ENCODE data around the gene FBRSL1.

FBRSL1 gene

DNA sequence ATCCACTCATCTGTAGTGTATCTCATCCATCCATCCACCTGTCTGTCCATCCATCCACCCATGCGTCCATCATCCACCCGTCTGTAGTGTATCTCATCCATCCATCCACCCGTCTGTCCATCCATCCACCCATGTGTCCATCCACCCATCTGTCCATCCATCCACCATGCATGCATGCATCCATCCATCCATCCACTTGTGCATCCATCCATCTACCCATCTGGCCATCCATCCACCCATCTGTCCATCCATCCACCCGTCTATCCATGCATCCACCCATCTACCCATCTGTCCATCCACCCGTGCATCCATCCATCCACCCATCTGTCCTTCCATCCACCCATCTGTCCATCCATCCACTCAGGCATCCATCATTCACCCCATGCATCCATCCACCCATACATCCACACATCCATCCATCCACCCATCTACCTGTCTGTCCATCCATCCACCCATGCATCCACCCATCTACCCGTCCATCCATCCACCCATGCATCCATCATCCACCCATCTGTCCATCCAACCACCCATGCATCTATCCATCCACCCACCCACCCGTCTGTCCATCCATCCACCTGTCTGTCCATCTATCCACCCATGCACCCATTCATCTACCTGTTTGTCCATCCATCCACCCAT lies 28.5 kb downstream of the FBRSL1 start:
- H3K4me3 ChIP-seq (ENCODE audit: low read length): no peak overlapping the region
- no peak for DNase-seq
- H3K9me3 ChIP-seq (replicated peaks; ENCODE audit: insufficient read depth, low read length): no peaks in the 10 kb centered on the region
- no peaks in the 10 kb centered on the region for H3K4me1 ChIP-seq (ENCODE audit: low read length)
- no peak for TF ChIP-seq CTCF (IDR thresholded peaks at IDR 0.05; ENCODE audit: low read length)
- TF ChIP-seq EZH2 (optimal IDR thresholded peaks at IDR 0.05; ENCODE audit: low read depth, low read length): no peak
- TF ChIP-seq EZH2phosphoT487 (IDR thresholded peaks at IDR 0.05; ENCODE audit: low read length): no peak
- H3K27me3 ChIP-seq (replicated peaks; ENCODE audit: insufficient read depth, low read length): no peaks in the 10 kb centered on the region
- no peak overlapping the region for H2AFZ ChIP-seq (ENCODE audit: low read length)
- H3K79me2 ChIP-seq (ENCODE audit: low read length): no peaks in the 10 kb centered on the region
- H4K20me1 ChIP-seq (ENCODE audit: insufficient read depth, low read length): no peaks in the 10 kb centered on the region
- no peaks in the 10 kb centered on the region for H3K9me2 ChIP-seq (replicated peaks; ENCODE audit: insufficient read depth, low read length)
- H3K27ac ChIP-seq (ENCODE audit: low read length): no peak overlapping the region
- H3K36me3 ChIP-seq (replicated peaks; ENCODE audit: insufficient read depth, low read length): no peaks in the 10 kb centered on the region
- no peaks in the 10 kb centered on the region for H3F3A ChIP-seq (ENCODE audit: insufficient read depth, low read length)
- H3K9ac ChIP-seq (ENCODE audit: low read length): no peak overlapping the region
- no peak overlapping the region for H3K4me2 ChIP-seq (ENCODE audit: low read depth, low read length)

DNA sequence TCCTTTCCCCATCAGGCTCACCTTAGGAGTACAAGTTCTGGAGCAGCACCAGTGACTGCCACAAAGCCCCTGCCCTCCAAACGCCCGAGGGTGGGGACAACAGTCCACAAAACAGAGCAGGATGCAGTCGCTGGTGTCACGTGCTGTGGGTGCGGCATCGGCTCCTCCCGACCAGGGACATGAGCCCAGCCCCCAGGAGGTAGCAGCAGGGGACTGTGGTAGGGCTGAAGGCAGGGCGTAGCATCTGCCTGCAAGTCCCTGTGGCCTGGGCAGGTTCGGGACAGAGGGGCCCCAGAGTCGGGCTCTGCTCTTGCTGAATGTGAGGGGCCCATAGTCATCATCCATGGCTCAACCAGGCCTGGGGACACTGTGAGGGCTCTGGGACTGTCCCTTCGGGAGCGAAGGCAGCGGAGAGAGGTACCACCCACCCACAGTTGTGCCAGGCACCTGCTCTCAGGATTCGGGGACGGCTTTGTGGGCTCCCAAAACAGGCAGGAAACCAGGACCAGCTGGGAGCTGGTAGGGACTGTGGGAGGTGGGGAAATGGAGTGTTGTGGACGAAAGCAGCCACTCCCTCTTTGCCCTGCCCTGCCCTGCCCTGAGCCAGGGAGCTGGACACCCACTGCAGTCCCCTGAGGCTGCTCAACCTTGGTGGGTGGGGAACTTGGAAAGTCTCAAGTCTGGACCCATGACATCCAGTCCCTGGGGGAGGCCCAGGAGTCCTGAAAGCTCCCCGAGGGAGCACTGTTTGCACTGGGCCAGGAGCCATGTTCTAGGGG lies 30.7 kb downstream of the FBRSL1 start:
- H3K9me2 ChIP-seq (replicated peaks; ENCODE audit: insufficient read depth, low read length): no peaks in the 10 kb centered on the region
- no peaks in the 10 kb centered on the region for H4K20me1 ChIP-seq (ENCODE audit: insufficient read depth, low read length)
- no peak overlapping the region for H3K27ac ChIP-seq (ENCODE audit: low read length)
- no peaks in the 10 kb centered on the region for H3K79me2 ChIP-seq (ENCODE audit: low read length)
- H3F3A ChIP-seq (ENCODE audit: insufficient read depth, low read length): no peaks in the 10 kb centered on the region
- H3K9ac ChIP-seq (ENCODE audit: low read length): no peak overlapping the region
- H3K9me3 ChIP-seq (replicated peaks; ENCODE audit: insufficient read depth, low read length): no peaks in the 10 kb centered on the region
- H3K36me3 ChIP-seq (replicated peaks; ENCODE audit: insufficient read depth, low read length): no peaks in the 10 kb centered on the region
- H3K4me3 ChIP-seq (ENCODE audit: low read length): no peak overlapping the region
- no peaks in the 10 kb centered on the region for H3K27me3 ChIP-seq (replicated peaks; ENCODE audit: insufficient read depth, low read length)
- no peak for DNase-seq
- H3K4me1 ChIP-seq (ENCODE audit: low read length): no peaks in the 10 kb centered on the region
- no peak for TF ChIP-seq CTCF (IDR thresholded peaks at IDR 0.05; ENCODE audit: low read length)
- no peak for TF ChIP-seq EZH2 (optimal IDR thresholded peaks at IDR 0.05; ENCODE audit: low read depth, low read length)
- TF ChIP-seq EZH2phosphoT487 (IDR thresholded peaks at IDR 0.05; ENCODE audit: low read length): no peak
- no peak overlapping the region for H3K4me2 ChIP-seq (ENCODE audit: low read depth, low read length)
- no peak overlapping the region for H2AFZ ChIP-seq (ENCODE audit: low read length)

GRCh38 chr12:132521200-132521580 lies 31.2 kb downstream of the FBRSL1 start:
- no peaks in the 10 kb centered on the region for H3K27me3 ChIP-seq (replicated peaks; ENCODE audit: insufficient read depth, low read length)
- H3K4me2 ChIP-seq (ENCODE audit: low read depth, low read length): no peak overlapping the region
- H3K9ac ChIP-seq (ENCODE audit: low read length): no peak overlapping the region
- no peak overlapping the region for H3K4me3 ChIP-seq (ENCODE audit: low read length)
- H2AFZ ChIP-seq (ENCODE audit: low read length): no peak overlapping the region
- no peaks in the 10 kb centered on the region for H3K79me2 ChIP-seq (ENCODE audit: low read length)
- no peak for DNase-seq
- no peaks in the 10 kb centered on the region for H3K9me2 ChIP-seq (replicated peaks; ENCODE audit: insufficient read depth, low read length)
- H3F3A ChIP-seq (ENCODE audit: insufficient read depth, low read length): no peaks in the 10 kb centered on the region
- H3K27ac ChIP-seq (ENCODE audit: low read length): no peak overlapping the region
- no peak for TF ChIP-seq EZH2 (optimal IDR thresholded peaks at IDR 0.05; ENCODE audit: low read depth, low read length)
- TF ChIP-seq EZH2phosphoT487 (IDR thresholded peaks at IDR 0.05; ENCODE audit: low read length): no peak
- TF ChIP-seq CTCF (IDR thresholded peaks at IDR 0.05; ENCODE audit: low read length): no peak
- H3K4me1 ChIP-seq (ENCODE audit: low read length): no peaks in the 10 kb centered on the region
- H4K20me1 ChIP-seq (ENCODE audit: insufficient read depth, low read length): no peaks in the 10 kb centered on the region
- H3K36me3 ChIP-seq (replicated peaks; ENCODE audit: insufficient read depth, low read length): no peaks in the 10 kb centered on the region
- H3K9me3 ChIP-seq (replicated peaks; ENCODE audit: insufficient read depth, low read length): no peaks in the 10 kb centered on the region
